ENCODE results near the gene CSTB.
"Not testable (repeated sequence)": the region's sequence is repeated elsewhere in the genome, so short reads cannot be mapped to it uniquely, and the experiment has no call there.

CSTB gene

GRCh38 chr21:43775795-43776430, at the start of gene CSTB:
Gene CSTB, minus strand, starts transcription at chr21:43776308. Its CDS starts 39 bp downstream, at chr21:43776269.
- DNase-seq (ENCODE audit: low read depth, low spot score), result peak; percentile 77

DNA sequence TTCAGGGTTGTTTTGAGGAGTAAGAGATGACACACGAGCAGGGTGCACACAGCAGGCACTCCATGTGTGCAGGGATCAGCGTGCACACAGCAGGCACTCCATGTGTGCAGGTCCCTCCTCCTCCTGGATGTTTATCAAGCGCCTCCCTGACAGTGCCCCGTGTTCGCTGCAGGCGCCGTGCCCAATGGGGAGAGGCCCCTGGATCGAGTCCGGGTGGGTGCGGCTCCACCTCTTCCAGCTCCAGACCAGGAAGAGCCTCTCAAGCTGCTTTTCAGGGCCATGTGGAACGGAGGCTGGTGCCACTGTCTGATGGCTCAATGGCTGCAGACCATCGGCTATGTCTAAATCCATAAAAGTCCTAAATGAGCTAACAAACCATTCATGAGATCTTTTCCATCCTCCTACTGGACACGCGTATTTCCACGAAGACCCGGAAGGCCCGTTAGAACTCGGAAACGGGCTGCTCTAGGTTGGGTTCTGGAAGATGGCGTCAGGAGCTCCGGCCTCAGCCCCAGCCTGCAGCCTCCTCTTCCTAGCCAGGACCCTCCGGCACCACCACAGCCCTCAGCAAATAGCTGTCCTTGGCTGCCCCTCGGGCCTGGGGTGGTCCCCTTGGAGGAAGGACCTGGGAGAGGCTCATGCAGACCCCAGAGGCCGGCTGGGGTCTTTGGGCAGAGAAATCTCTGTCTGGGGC, 49.3 kb upstream of the CSTB start:
- DNase-seq (ENCODE audit: low read depth, low spot score), result no peak

GRCh38 chr21:43824333-43825241, 48.5 kb upstream of the CSTB start:
- DNase-seq (ENCODE audit: low read depth, low spot score), result no peak

GRCh38 chr21:43822741-43823140, 46.6 kb upstream of the CSTB start:
- DNase-seq (ENCODE audit: low read depth, low spot score), result not testable (repeated sequence)

DNA sequence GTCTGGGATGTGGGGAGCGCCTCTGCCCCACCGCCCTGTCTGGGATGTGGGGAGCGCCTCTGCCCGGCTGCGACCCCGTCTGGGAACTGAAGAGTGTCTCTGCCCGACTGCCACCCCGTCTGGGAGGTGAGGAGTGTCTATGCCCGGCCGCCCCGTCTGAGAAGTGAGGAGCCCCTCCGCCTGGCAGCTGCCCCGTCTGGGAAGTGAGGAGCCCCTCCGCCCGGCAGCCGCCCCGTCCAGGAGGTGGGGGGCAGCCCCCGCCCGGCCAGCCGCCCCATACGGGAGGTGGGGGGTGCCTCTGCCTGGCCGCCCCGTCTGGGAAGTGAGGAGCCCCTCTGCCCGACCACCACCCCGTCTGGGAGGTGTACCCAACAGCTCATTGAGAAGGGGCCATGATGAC, 46.1 kb upstream of the CSTB start:
- DNase-seq (ENCODE audit: low read depth, low spot score), result not testable (repeated sequence)

GRCh38 chr21:43820466-43820865, 44.4 kb upstream of the CSTB start:
- no peak for DNase-seq (ENCODE audit: low read depth, low spot score)

GRCh38 chr21:43819511-43820405, 43.6 kb upstream of the CSTB start:
- DNase-seq (ENCODE audit: low read depth, low spot score), result no peak

DNA sequence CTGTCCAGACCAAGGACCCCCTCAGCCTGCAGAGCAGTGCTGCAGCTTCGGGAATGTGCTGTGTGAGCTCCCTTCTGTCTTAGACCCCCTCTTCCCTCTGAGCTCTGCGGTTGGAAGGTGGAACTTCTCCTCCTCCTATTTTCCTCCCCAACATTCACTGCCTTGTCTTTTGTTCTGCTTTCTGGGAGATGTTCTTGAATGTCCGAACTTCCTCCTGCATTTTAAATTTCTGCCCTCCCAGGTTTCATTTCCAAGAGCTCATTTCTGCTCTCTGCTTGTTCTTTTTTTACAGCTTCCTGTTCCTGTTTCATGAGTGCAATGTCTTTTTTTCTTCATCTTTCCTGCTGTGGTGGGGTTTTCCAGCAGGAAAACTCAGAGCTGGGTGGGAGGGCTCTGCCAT, 42.6 kb upstream of the CSTB start:
- DNase-seq (ENCODE audit: low read depth, low spot score), result no peak

DNA sequence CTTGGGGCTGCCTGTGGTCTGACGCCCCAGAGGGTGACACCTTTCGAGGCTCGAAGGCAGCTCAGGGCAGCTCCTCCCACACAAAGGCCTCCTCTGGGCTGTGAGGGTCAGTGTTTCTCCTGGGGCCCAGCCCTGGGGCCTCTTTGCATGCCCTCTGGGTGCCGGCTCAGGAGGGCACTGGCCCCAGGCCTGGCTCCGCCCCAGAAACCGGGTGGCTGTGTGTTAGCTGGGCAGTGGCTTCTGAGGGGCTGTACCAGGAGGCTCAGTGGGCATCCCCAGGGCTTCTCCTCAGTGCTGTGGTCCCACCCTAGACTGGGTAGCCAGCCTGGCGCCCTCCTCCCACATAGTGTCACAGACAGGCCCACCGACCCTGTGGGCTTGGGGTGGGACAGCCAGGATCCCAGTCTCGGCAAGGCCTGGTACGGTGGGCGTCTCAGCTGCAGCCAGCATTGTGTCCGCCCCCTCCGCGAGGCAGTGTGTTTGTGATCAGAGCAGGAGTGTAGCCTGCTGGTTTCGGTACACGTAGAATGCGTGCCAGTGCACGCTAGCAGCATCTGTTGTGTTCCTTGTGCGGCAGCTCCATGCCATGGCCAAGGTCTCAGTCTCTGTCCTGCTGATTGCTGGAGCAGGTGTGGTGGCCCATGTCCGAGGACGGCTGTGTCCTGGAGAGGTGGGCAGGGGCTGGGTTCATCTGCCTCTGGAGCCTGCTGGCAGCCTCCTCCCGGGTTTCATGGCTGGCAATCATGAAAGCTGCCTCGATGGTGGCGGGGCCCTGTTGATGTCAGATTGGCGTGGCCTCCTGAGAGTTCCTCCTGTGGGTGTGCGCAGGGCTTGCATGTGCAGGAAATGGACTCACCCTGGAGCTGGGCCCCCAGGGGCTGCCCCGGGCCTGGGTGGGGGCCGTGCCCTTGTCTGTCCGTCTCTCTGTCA, 41.3 kb upstream of the CSTB start:
- no peak for DNase-seq (ENCODE audit: low read depth, low spot score)

DNA sequence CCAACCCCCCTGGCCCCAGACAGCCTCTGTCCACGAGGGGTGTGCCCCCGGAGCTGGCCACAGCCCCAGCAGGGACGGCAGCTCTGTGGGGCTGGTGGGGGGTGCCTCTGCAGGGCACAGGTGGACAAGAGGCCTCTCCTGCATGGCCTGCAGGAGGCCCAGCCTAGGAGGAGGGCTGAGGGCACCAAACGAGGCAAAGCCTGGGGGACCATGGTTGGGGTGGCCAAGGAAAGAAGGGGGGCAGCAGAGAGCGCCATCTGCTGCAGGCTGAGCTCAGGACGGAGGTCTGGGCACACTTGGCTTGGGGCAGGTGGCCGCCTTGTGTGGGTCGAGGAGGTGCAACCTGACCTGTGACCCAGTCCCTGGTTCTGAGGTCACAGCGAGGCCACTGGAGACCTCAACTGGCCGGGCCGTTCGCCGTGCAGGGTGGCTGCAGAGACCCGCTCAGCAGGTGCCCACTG, 40.5 kb upstream of the CSTB start:
- DNase-seq (ENCODE audit: low read depth, low spot score), result no peak

DNA sequence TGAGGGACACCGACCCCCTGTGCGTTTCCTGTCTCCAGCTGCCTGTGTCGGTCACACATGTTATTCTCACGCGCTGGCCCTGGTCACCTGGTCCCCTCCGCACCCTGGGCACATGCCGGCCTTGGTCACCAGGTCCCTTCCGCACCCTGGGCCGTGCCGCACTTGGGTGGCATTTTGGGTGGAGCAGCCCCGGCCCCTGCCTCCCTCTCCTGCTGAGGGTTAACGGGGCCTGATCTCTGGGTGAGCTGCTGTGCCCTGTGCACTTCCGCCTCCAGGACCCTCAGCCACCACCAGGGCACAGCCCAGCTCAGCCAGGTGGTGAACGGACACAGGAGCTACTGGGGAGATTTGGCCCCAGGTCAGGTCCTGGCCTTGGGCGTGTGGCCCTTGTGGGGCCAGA, 39.9 kb upstream of the CSTB start:
- no peak for DNase-seq (ENCODE audit: low read depth, low spot score)

DNA sequence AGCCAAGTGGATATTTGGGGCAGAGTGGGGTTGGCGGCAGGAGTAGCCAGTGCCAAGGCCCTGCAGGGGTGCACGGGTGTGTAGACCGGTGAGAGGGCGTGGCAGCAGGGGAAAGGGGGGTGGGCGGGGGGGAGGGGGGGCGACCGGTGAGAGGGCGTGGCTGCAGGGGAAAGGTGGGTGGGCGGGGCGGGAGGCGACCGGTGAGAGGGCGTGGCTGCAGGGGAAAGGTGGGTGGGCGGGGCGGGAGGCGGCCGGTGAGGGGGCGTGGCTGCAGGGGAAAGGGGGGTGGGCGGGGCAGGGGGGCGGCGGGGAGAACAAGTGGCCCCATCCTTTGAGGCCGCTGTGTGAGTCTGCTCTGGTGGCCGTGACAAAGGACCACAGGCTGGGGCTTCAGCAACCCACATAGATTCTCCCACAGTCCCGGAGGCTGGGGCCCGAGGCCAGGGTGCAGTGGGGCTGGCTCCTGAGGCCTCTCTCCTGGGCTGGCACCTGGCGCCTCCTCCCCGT, 39.1 kb upstream of the CSTB start:
- no peak for DNase-seq (ENCODE audit: low read depth, low spot score)

- peak; percentile 68 for DNase-seq (ENCODE audit: low read depth, low spot score)
Measured at GRCh38 chr21:43814215-43815106, 38.4 kb upstream of the CSTB start.

DNA sequence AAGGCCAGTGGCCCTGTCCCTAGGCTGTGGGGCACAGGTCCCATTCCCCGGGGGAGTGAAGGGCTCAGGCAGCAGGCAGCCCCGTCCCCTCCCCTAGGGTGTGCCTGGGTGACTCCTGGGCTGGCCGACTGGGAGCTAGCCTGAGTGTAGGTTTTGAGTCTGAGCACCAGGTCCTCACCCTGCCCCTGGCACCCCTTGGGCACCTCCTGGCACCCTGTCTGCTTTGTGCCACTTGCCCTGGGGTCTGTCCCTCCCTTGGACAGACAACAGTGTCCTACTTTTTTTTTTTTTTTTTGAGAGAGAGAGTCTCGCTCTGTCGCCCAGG, 37.5 kb upstream of the CSTB start:
- DNase-seq (ENCODE audit: low read depth, low spot score), result no peak

GRCh38 chr21:43812957-43813655, 37.0 kb upstream of the CSTB start:
- no peak for DNase-seq (ENCODE audit: low read depth, low spot score)

DNA sequence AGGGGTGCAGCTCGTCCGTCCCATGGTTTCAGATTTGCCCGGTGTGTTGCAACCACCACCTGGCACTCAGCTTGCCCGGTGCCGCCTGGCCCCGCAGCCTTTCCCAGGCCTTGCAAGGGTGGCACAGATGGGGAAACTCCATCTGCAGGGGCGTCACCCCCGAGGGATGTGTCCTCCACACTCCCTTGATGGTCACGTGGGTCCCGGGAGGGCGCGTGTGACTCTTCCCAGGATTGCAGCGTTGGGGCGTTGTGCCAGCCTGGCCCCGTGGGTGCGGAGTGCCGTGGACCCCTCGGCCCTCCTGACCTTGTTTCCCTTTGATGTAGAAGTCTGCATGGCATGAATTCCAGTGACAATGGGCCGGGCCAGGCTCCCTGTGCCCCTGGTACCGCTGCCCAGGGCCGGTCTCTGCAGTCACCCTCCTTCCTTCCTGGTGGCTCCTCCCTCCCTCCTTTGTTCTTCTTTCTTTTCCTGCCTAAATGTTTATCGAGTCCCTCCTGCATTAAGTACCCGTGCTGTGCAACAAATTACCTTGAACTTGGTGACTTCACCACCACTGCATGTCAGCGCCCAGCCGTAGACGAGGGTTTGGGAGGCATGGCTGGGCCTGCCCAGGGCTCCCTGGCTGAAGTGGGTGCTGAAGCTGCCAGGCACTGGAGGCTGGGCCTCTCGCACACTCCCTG, 36.2 kb upstream of the CSTB start:
- DNase-seq (ENCODE audit: low read depth, low spot score), result peak; percentile 29

- no peak for DNase-seq (ENCODE audit: low read depth, low spot score)
Measured at GRCh38 chr21:43811262-43812105, 35.4 kb upstream of the CSTB start.

Data from ELF-1 (cell line).